BJ (cell line): Measurements from ENCODE around the gene SLAMF7. TPM values are rescaled to one million over a fixed set of nuclear protein-coding genes. Genes with fewer than 3 reads are reported as not detected.

Experiments used
- CTCF ChIA-PET: fragments of 350-600 bp; formaldehyde crosslinking; extraction: SDS; loops from one replicate; lab custom pipeline; 2021; ENCODE audit warnings: antibody characterized with exemption, inconsistent platforms; lab: Yijun Ruan, JAX
- POLR2A ChIA-PET: fragments of 300-600 bp; sonication (Branson Sonifier 250); formaldehyde crosslinking; extraction: SDS; loops from one replicate; lab custom pipeline; 2021; ENCODE audit warnings: antibody characterized with exemption; lab: Charles Lee
- DNase-seq: peaks from one replicate; pipeline ENCODE4 v3.0.0-alpha.2; 2011; ENCODE audit warnings: low read depth
- H3K27me3 ChIP-seq: 2 replicates; pipeline ENCODE4 v1.6.0; 2011; ENCODE audit warnings: low read length; ENCODE audit not compliant: control insufficient read depth, insufficient read depth
- H3K36me3 ChIP-seq: 2 replicates; pipeline ENCODE4 v1.5.1; 2011; ENCODE audit warnings: low read length; ENCODE audit not compliant: control insufficient read depth, insufficient read depth
- H3K4me3 ChIP-seq: 2 replicates; pipeline ENCODE4 v1.5.1; 2011; ENCODE audit warnings: low read depth, mild to moderate bottlenecking, control low read depth, low read length
- CTCF ChIP-seq: IDR thresholded peaks from 2 replicates; pipeline ENCODE4 v1.5.1; 2011; ENCODE audit warnings: low read depth, mild to moderate bottlenecking, control low read depth, inconsistent platforms, low read length, moderate library complexity; ENCODE audit not compliant: insufficient read depth
- polyA plus RNA-seq: library from polyadenylated mRNA; depleted of rRNA; stranded (reverse); fragments of >200 nt; gene quantifications from 2 replicates; pipeline ENCODE4 v1.2.3, GENCODE V29; 2011

The SLAMF7 gene
- polyA plus RNA-seq, 1 experiment: not detected

- TF ChIP-seq CTCF: no peak
- ChIA-PET POLR2A (no interaction called here), CTCF (no interaction called here)
- Histone ChIP-seq H3K4me3 (no peak overlapping the region), H3K27me3 (peaks cover 3% of the 10 kb centered on the region), H3K36me3 (no peaks in the 10 kb centered on the region)
- DNase-seq: no peak
Observed at GRCh38 chr1:160706526-160707235, 32.4 kb upstream of the SLAMF7 start.

- POLR2A ChIA-PET: no interaction called here
- Histone ChIP-seq H3K36me3 (no peaks in the 10 kb centered on the region), H3K4me3 (no peak overlapping the region), H3K27me3 (peaks cover 3% of the 10 kb centered on the region)
- no peak for TF ChIP-seq CTCF
- DNase-seq: no peak
- CTCF ChIA-PET: interaction anchor here (0.7 kb wide), 1 partner anchor 310 kb away, joined by 3 read pairs; no protein-coding TSS in a partner anchor
Observed at GRCh38 chr1:160707236-160708064, 31.6 kb upstream of the SLAMF7 start.

GRCh38 chr1:160708118-160708517 is 30.9 kb upstream of the SLAMF7 start:
- H3K4me3 ChIP-seq: no peak overlapping the region
- no peaks in the 10 kb centered on the region for H3K36me3 ChIP-seq
- POLR2A ChIA-PET: no interaction called here
- no peak for TF ChIP-seq CTCF
- peaks cover 3% of the 10 kb centered on the region for H3K27me3 ChIP-seq
- DNase-seq: no peak
- CTCF ChIA-PET: interaction anchor here (0.7 kb wide), 1 partner anchor 311 kb away, joined by 3 read pairs; no protein-coding TSS in a partner anchor

GRCh38 chr1:160708801-160709200 is 30.2 kb upstream of the SLAMF7 start:
- ChIA-PET CTCF (no interaction called here), POLR2A (no interaction called here)
- Histone ChIP-seq H3K36me3 (no peaks in the 10 kb centered on the region), H3K4me3 (no peak overlapping the region), H3K27me3 (peaks cover 3% of the 10 kb centered on the region)
- TF ChIP-seq CTCF: no peak
- DNase-seq: no peak

- H3K4me3 ChIP-seq: no peak overlapping the region
- DNase-seq: no peak
- CTCF ChIA-PET: no interaction called here
- POLR2A ChIA-PET: no interaction called here
- no peaks in the 10 kb centered on the region for H3K36me3 ChIP-seq
- TF ChIP-seq CTCF: no peak
- peaks cover 3% of the 10 kb centered on the region for H3K27me3 ChIP-seq
Observed at GRCh38 chr1:160709715-160710114, 29.3 kb upstream of the SLAMF7 start.
